ENCODE data around the gene SCGB1C1.
"Not testable (repeated sequence)": the region's sequence is repeated elsewhere in the genome, so short reads cannot be mapped to it uniquely, and the experiment has no call there.

DNA sequence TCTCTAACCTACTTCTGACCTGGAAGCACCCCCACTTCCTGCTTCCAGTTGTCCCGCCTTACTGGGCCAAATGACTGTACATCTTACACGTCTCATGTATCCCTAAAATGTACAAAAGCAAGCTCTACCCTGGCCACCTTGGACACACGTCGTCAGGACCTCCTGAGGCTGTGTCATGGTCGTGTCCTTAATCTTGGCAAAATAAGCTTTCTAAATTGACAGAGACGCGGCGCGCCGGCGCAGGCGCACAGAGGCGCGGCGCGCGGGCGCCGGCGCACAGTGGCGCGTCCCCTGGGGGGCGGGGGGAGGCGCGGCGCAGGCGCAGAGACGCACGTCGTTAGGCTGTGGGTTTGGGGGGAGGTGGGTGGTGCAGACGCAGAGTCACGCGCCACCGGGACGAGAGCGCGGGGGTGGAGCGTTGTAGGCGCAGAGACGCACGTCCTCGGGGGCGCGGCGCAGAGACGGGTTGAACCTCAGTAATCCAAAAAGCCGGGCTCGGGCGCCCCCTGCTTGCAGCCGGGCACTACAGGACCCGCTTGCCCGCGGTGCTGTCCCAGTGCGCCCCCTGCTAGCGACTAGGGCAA is 3.6 kb upstream of the SCGB1C1 start:
- TF ChIP-seq, protein P1, sequence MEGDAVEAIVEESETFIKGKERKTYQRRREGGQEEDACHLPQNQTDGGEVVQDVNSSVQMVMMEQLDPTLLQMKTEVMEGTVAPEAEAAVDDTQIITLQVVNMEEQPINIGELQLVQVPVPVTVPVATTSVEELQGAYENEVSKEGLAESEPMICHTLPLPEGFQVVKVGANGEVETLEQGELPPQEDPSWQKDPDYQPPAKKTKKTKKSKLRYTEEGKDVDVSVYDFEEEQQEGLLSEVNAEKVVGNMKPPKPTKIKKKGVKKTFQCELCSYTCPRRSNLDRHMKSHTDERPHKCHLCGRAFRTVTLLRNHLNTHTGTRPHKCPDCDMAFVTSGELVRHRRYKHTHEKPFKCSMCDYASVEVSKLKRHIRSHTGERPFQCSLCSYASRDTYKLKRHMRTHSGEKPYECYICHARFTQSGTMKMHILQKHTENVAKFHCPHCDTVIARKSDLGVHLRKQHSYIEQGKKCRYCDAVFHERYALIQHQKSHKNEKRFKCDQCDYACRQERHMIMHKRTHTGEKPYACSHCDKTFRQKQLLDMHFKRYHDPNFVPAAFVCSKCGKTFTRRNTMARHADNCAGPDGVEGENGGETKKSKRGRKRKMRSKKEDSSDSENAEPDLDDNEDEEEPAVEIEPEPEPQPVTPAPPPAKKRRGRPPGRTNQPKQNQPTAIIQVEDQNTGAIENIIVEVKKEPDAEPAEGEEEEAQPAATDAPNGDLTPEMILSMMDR (IDR thresholded peaks at IDR 0.05; ENCODE audit: low read depth, low read length, missing input control), result not testable (repeated sequence)
- TF ChIP-seq, protein P2, sequence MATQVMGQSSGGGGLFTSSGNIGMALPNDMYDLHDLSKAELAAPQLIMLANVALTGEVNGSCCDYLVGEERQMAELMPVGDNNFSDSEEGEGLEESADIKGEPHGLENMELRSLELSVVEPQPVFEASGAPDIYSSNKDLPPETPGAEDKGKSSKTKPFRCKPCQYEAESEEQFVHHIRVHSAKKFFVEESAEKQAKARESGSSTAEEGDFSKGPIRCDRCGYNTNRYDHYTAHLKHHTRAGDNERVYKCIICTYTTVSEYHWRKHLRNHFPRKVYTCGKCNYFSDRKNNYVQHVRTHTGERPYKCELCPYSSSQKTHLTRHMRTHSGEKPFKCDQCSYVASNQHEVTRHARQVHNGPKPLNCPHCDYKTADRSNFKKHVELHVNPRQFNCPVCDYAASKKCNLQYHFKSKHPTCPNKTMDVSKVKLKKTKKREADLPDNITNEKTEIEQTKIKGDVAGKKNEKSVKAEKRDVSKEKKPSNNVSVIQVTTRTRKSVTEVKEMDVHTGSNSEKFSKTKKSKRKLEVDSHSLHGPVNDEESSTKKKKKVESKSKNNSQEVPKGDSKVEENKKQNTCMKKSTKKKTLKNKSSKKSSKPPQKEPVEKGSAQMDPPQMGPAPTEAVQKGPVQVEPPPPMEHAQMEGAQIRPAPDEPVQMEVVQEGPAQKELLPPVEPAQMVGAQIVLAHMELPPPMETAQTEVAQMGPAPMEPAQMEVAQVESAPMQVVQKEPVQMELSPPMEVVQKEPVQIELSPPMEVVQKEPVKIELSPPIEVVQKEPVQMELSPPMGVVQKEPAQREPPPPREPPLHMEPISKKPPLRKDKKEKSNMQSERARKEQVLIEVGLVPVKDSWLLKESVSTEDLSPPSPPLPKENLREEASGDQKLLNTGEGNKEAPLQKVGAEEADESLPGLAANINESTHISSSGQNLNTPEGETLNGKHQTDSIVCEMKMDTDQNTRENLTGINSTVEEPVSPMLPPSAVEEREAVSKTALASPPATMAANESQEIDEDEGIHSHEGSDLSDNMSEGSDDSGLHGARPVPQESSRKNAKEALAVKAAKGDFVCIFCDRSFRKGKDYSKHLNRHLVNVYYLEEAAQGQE (IDR thresholded peaks at IDR 0.05), result not testable (repeated sequence)
- TF ChIP-seq, protein P3, sequence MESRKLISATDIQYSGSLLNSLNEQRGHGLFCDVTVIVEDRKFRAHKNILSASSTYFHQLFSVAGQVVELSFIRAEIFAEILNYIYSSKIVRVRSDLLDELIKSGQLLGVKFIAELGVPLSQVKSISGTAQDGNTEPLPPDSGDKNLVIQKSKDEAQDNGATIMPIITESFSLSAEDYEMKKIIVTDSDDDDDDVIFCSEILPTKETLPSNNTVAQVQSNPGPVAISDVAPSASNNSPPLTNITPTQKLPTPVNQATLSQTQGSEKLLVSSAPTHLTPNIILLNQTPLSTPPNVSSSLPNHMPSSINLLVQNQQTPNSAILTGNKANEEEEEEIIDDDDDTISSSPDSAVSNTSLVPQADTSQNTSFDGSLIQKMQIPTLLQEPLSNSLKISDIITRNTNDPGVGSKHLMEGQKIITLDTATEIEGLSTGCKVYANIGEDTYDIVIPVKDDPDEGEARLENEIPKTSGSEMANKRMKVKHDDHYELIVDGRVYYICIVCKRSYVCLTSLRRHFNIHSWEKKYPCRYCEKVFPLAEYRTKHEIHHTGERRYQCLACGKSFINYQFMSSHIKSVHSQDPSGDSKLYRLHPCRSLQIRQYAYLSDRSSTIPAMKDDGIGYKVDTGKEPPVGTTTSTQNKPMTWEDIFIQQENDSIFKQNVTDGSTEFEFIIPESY (IDR thresholded peaks at IDR 0.05), result not testable (repeated sequence)
- TF ChIP-seq TAF1 (conservative IDR thresholded peaks at IDR 0.05); HNF4A (conservative IDR thresholded peaks at IDR 0.05); JUND (IDR thresholded peaks at IDR 0.05); GABPA (IDR thresholded peaks at IDR 0.05 in 1 of 2, conservative IDR thresholded peaks at IDR 0.05 in 1 of 2); FOXA1 (IDR thresholded peaks at IDR 0.05); EGR1 (IDR thresholded peaks at IDR 0.05; ENCODE audit: low read depth in 2 of 2); RAD21 (IDR thresholded peaks at IDR 0.05); YY1 (IDR thresholded peaks at IDR 0.05): not testable (repeated sequence)
- TF ChIP-seq, protein P4, sequence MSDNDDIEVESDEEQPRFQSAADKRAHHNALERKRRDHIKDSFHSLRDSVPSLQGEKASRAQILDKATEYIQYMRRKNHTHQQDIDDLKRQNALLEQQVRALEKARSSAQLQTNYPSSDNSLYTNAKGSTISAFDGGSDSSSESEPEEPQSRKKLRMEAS (IDR thresholded peaks at IDR 0.05), result not testable (repeated sequence)
